NCI-H2196 (cell line): Measurements from ENCODE around the gene PSTPIP2.

Experiments used
- DNase-seq: peaks from one replicate; lab custom pipeline; 2025; ENCODE audit not compliant: unreplicated experiment; lab: John Stamatoyannopoulos, UW

Gene PSTPIP2

DNA sequence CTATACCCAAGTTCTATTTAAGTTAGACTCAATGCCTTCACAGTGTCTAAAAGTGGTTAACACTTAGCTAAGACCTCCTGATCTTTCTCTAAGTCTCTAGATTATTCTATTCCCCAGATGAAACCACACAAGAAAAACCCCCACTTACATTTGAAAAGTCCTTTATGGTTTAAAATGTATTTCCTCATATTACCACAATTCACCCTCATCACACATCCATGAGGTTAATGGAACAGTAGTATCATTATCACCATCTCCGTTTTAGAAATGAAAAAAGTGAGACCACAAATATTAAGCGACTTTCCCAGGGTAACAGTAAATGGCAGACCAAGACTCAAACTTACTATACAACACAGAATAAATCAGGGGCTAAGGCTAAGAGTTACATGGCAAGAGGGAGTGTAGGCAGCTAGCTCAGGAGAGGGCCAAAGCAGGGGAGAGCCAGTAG lies 133.5 kb downstream of the PSTPIP2 start:
- no peak for DNase-seq

DNA sequence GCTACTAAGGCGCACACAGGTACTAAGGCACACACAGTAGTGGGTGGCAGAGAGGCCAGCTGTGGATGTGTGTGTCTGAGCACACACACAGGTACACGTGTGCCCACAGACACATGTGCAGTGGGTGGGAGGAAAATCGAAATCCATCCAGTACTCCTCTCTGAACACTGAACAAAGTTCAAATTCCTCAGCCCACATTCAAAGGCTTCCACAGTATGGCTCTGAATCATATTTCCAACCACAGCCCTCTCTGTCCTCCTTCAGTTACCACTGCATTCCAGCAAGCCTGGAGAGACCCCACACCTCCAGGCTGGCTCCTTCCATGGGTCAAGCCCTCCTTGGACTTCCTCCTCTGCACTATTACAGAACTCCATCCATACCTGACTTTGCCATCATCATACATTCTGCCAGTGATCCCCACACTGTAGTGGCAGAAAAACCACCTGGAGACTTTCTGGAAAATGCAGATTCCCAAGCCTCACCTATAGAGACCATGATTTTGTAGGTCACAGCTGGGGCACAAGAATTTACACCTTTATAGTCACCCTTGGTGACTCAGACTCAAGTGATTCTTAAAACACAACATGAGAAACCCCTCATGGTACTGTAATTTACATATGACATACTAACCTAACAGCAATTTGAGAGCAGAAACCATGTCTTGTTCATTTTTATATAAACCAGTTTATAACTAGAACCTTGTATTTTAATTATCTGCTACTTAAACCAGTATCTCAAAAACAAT lies 136.3 kb downstream of the PSTPIP2 start:
- DNase-seq, result no peak
